Endodermal cell (in vitro differentiated cells): ENCODE data around the gene NECTIN2. TPM values are rescaled to one million over a fixed set of nuclear protein-coding genes. Genes with fewer than 3 reads are reported as not detected.

Experiments
- DNase-seq: peaks from one replicate; pipeline ENCODE4 v3.0.0-alpha.2; 2017
- H3K27ac ChIP-seq: 2 replicates; pipeline ENCODE4 v1.5.1; 2013; ENCODE audit warnings: mild to moderate bottlenecking, low read depth, low read length, moderate library complexity
- H3K27me3 ChIP-seq: 2 replicates; pipeline ENCODE4 v1.6.1; 2013; ENCODE audit warnings: mild to moderate bottlenecking, low read length, moderate library complexity; ENCODE audit not compliant: insufficient read depth, control insufficient read depth, poor library complexity, severe bottlenecking
- H3K36me3 ChIP-seq: 2 replicates; pipeline ENCODE4 v1.7.0; 2013; ENCODE audit warnings: mild to moderate bottlenecking, low read length, moderate library complexity; ENCODE audit not compliant: control insufficient read depth, insufficient read depth
- H3K4me1 ChIP-seq: one replicate; pipeline ENCODE4 v1.7.0; 2013; ENCODE audit warnings: low read length; ENCODE audit not compliant: control insufficient read depth, insufficient read depth
- H3K4me3 ChIP-seq: 2 replicates; pipeline ENCODE4 v1.5.1; 2013; ENCODE audit warnings: mild to moderate bottlenecking, low read length, moderate library complexity
- H3K9ac ChIP-seq: 2 replicates; pipeline ENCODE4 v1.6.1; 2013; ENCODE audit warnings: mild to moderate bottlenecking, low read length, moderate library complexity; ENCODE audit not compliant: poor library complexity, severe bottlenecking; ENCODE audit errors: extremely low read depth
- H3K9me3 ChIP-seq: 2 replicates; pipeline ENCODE4 v1.6.1; 2013; ENCODE audit warnings: mild to moderate bottlenecking, low read length, moderate library complexity; ENCODE audit not compliant: control insufficient read depth
- H3K27ac Mint-ChIP-seq: 2 replicates; pipeline ENCODE4 v1.8.0; 2020; ENCODE audit warnings: mixed read lengths
- H3K27me3 Mint-ChIP-seq: 2 replicates; pipeline ENCODE4 v1.8.0; 2021; ENCODE audit warnings: mild to moderate bottlenecking, mixed read lengths; ENCODE audit not compliant: insufficient read depth
- H3K36me3 Mint-ChIP-seq: 2 replicates; pipeline ENCODE4 v1.8.0; 2020; ENCODE audit warnings: low read depth, mixed read lengths
- H3K4me1 Mint-ChIP-seq: 2 replicates; pipeline ENCODE4 v1.8.0; 2020; ENCODE audit warnings: mixed read lengths
- H3K4me3 Mint-ChIP-seq: 2 replicates; pipeline ENCODE4 v1.8.0; 2020; ENCODE audit warnings: mild to moderate bottlenecking, moderate library complexity, mixed read lengths
- H3K9me3 Mint-ChIP-seq: 2 replicates; pipeline ENCODE4 v1.8.0; 2020; ENCODE audit warnings: mild to moderate bottlenecking, mixed read lengths
- WGBS, 2 experiments: methylation state at CpG; one replicate each; pipeline versions ENCODE4 v1.1.5 to v1.1.7; 2013; ENCODE audit warnings: missing lambda C conversion rate in 2 of 2, mixed read lengths in 1 of 2; ENCODE audit not compliant: insufficient coverage in 1 of 2, insufficient read length in 1 of 2; 5-methylcytosine and 5-hydroxymethylcytosine counted together
- total RNA-seq, 2 donors: library from RNA; stranded (reverse); fragmentation: NEBNext Ultra II Directional in 1 of 2; extraction: Animal tissue kit (Norgen Biotek cat#: 25700) in 1 of 2; gene quantifications; 2 replicates in 1 of 2; 3 replicates in 1 of 2; pipeline ENCODE4 v1.2.1, GENCODE V29; 2021
- TF ChIP-seq, protein P1 (sequence below): fragments of 200-600 bp; sonication (generic); conservative IDR thresholded peaks from 2 replicates; pipeline ENCODE4 v1.5.0; 2021; ENCODE audit warnings: antibody characterized with exemption, mild to moderate bottlenecking

Gene NECTIN2
- total RNA-seq, 2 donors from 2014 or later = 248 to 260 TPM

- no peaks in the 10 kb centered on the region for H3K27me3 ChIP-seq
These were observed 46.3 kb upstream of the NECTIN2 start for GRCh38 chr19:44799627-44800346.

GRCh38 chr19:44800461-44800860, 45.6 kb upstream of the NECTIN2 start:
- no peaks in the 10 kb centered on the region for H3K36me3 ChIP-seq
- peaks cover 11% of the 10 kb centered on the region for H3K36me3 Mint-ChIP-seq
- H3K9me3 ChIP-seq = no peaks in the 10 kb centered on the region
- H3K9ac ChIP-seq = no peak overlapping the region
- H3K27me3 ChIP-seq = no peaks in the 10 kb centered on the region
- WGBS, 2 experiments = 25% methylated on average over 3 of the region's 3 CpGs; no CpG with 5 or more reads in 1 of the 2 experiments
- peaks cover 20% of the 10 kb centered on the region for H3K4me1 Mint-ChIP-seq
- H3K4me1 ChIP-seq = no peaks in the 10 kb centered on the region
- peak overlapping the region; percentile 17 for H3K27ac Mint-ChIP-seq
- DNase-seq = peak; percentile 98
- TF ChIP-seq, protein P1, sequence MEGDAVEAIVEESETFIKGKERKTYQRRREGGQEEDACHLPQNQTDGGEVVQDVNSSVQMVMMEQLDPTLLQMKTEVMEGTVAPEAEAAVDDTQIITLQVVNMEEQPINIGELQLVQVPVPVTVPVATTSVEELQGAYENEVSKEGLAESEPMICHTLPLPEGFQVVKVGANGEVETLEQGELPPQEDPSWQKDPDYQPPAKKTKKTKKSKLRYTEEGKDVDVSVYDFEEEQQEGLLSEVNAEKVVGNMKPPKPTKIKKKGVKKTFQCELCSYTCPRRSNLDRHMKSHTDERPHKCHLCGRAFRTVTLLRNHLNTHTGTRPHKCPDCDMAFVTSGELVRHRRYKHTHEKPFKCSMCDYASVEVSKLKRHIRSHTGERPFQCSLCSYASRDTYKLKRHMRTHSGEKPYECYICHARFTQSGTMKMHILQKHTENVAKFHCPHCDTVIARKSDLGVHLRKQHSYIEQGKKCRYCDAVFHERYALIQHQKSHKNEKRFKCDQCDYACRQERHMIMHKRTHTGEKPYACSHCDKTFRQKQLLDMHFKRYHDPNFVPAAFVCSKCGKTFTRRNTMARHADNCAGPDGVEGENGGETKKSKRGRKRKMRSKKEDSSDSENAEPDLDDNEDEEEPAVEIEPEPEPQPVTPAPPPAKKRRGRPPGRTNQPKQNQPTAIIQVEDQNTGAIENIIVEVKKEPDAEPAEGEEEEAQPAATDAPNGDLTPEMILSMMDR = peak; percentile 98
- no peak overlapping the region for H3K27ac ChIP-seq
- H3K9me3 Mint-ChIP-seq = peaks cover 1% of the 10 kb centered on the region
- H3K27me3 Mint-ChIP-seq = peaks cover 30% of the 10 kb centered on the region
- no peak overlapping the region for H3K4me3 Mint-ChIP-seq
- no peak overlapping the region for H3K4me3 ChIP-seq

More at GRCh38 chr19:44799627-44800346, 46.3 kb upstream of the NECTIN2 start:
- H3K4me1 Mint-ChIP-seq = peaks cover 20% of the 10 kb centered on the region
- H3K9ac ChIP-seq = no peak overlapping the region
- H3K4me1 ChIP-seq = no peaks in the 10 kb centered on the region
- peaks cover 13% of the 10 kb centered on the region for H3K36me3 Mint-ChIP-seq
- H3K36me3 ChIP-seq = no peaks in the 10 kb centered on the region
- no peak overlapping the region for H3K4me3 Mint-ChIP-seq
- no peaks in the 10 kb centered on the region for H3K9me3 ChIP-seq
- H3K9me3 Mint-ChIP-seq = peaks cover 1% of the 10 kb centered on the region
- DNase-seq = no peak
- no peak overlapping the region for H3K27ac ChIP-seq
- H3K27me3 Mint-ChIP-seq = peaks cover 24% of the 10 kb centered on the region
- 86 to 92% methylated on average over 4 to 9 of the region's 10 CpGs for WGBS, 2 experiments
- peak overlapping the region; percentile 30 for H3K27ac Mint-ChIP-seq
- TF ChIP-seq, protein P1 = no peak
- no peak overlapping the region for H3K4me3 ChIP-seq

DNA sequence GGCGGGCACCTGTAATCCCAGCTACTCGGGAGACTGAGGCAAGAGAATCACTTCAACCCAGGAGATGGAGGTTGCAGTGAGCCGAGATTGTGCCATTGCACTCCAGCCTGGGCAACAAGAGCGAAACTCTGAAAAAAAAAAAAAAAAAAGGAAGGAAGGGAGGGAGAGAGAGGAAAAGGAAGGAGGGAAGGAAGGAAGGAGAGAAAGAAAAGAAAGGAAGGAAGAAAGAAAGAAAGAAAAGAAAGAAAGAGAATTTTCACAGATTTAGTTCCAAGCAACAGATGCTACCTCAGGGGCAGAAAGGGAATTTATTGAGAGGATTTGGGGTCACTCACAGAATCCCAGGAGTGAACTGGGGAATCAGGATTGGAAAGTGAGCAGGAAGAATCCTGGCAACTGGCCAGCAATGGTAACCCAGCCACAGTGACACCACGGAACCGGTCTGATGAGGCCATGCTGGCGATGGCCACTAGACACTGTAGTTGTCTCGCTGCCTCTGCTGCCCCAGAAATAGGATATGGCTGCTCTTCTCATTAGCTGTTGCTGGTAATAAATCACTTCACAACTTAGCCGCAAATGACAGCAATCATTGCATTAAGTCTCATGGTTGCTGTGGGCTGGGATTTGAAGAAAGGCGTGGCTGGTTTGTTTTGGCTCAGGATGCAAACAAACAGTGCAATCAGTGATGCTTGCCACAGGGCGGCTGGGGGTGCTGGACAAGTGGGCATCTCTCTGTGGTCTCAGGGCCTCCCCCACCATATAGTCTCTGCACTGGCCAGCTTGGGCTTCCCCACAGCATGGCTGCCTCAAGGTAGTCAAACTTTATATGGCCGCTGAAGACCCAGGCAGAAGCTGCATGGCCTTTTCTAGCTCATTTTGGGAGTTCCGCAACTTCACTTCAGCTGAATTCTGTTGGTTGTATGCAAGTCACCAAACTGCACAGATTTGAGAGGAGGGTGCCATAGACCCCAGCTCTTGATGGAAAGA, 42.4 kb upstream of the NECTIN2 start:
- Mint-ChIP-seq H3K27ac (no peak overlapping the region), H3K27me3 (peaks cover 44% of the 10 kb centered on the region), H3K4me1 (peaks cover 15% of the 10 kb centered on the region), H3K4me3 (no peak overlapping the region), H3K9me3 (no peaks in the 10 kb centered on the region), H3K36me3 (peaks cover 2% of the 10 kb centered on the region)
- 92 to 93% methylated on average over 10 to 13 of the region's 13 CpGs for WGBS, 2 experiments
- Histone ChIP-seq H3K27me3 (no peaks in the 10 kb centered on the region), H3K36me3 (no peaks in the 10 kb centered on the region), H3K27ac (no peak overlapping the region), H3K4me3 (no peak overlapping the region), H3K9me3 (no peaks in the 10 kb centered on the region), H3K9ac (no peak overlapping the region), H3K4me1 (peaks cover 4% of the 10 kb centered on the region)
- TF ChIP-seq, protein P1 = no peak
- DNase-seq = no peak
